SK-N-SH (cell line): Measurements from ENCODE around the gene NFKB1. TPM values are rescaled to one million over a fixed set of nuclear protein-coding genes. Genes with fewer than 3 reads are reported as not detected.

Experiments used
- CTCF ChIA-PET: fragments of 300-600, 350-600 bp; formaldehyde crosslinking; extraction: SDS; loops from one replicate; lab custom pipeline; 2021; lab: Yijun Ruan, JAX
- POLR2A ChIA-PET: fragments of 350-600 bp; sonication (Branson Sonifier 250); formaldehyde crosslinking; extraction: SDS; loops from one replicate; lab custom pipeline; 2020; ENCODE audit warnings: antibody characterized with exemption, inconsistent platforms; lab: Yijun Ruan, JAX
- DNase-seq: peaks from one replicate; pipeline ENCODE4 v3.0.0; 2012
- H2AFZ ChIP-seq: fragments of 200-600 bp; sonication (generic); 2 replicates; pipeline ENCODE4 v1.8.1; 2016; ENCODE audit warnings: antibody characterized with exemption, mild to moderate bottlenecking, low read depth
- H3F3A ChIP-seq: fragments of 200-600 bp; sonication (generic); replicated peaks from 2 replicates; pipeline ENCODE3; 2016; ENCODE audit warnings: antibody characterized with exemption, mild to moderate bottlenecking; ENCODE audit not compliant: insufficient read depth
- H3K27ac ChIP-seq, 2 experiments: fragments of 200-500 bp in 1 of 2; fragments of 200-600 bp in 1 of 2; sonication (Bioruptor generic) in 1 of 2; sonication (generic), shearing (Covaris generic) in 1 of 2; 2 replicates each; pipeline versions ENCODE4 v1.5.1 to v1.6.1; 2014 to 2016; ENCODE audit warnings: low read depth in 2 of 2, inconsistent platforms in 1 of 2, low read length in 1 of 2, mild to moderate bottlenecking in 1 of 2, mixed read lengths in 1 of 2
- H3K27me3 ChIP-seq: fragments of 200-600 bp; sonication (generic), shearing (Covaris generic); 2 replicates; pipeline ENCODE4 v1.6.1; 2016; ENCODE audit warnings: mixed run types; ENCODE audit not compliant: insufficient read depth
- H3K36me3 ChIP-seq, 2 experiments: fragments of 200-500 bp in 1 of 2; fragments of 200-600 bp in 1 of 2; sonication (Bioruptor generic) in 1 of 2; sonication (generic) in 1 of 2; replicated peaks in 1 of 2; 2 replicates each; pipeline versions ENCODE3 to v1.5.1; 2014 to 2016; ENCODE audit warnings: low read length in 1 of 2, mild to moderate bottlenecking in 1 of 2; ENCODE audit not compliant: insufficient read depth in 2 of 2, control insufficient read depth in 1 of 2
- H3K4me1 ChIP-seq, 2 experiments: fragments of 200-500 bp in 1 of 2; fragments of 200-600 bp in 1 of 2; sonication (Bioruptor generic) in 1 of 2; sonication (generic), shearing (Covaris generic) in 1 of 2; 2 replicates each; pipeline versions ENCODE4 v1.5.1 to v1.6.1; 2014 to 2016; ENCODE audit warnings: low read depth in 1 of 2, low read length in 1 of 2, mixed run types in 1 of 2; ENCODE audit not compliant: insufficient read depth in 2 of 2, control insufficient read depth in 1 of 2
- H3K4me2 ChIP-seq: fragments of 200-600 bp; sonication (generic), shearing (Covaris generic); 2 replicates; pipeline ENCODE4 v1.6.1; 2017; ENCODE audit warnings: mixed run types
- H3K4me3 ChIP-seq, 2 experiments: fragments of 200-500 bp in 1 of 2; fragments of 200-600 bp in 1 of 2; sonication (Bioruptor generic) in 1 of 2; sonication (generic), shearing (Covaris generic) in 1 of 2; 2 replicates each; pipeline versions ENCODE4 v1.5.1 to v1.8.1; 2014 to 2016; ENCODE audit warnings: low read depth in 2 of 2, inconsistent platforms in 1 of 2, low read length in 1 of 2, mild to moderate bottlenecking in 1 of 2, mixed read lengths in 1 of 2, moderate library complexity in 1 of 2
- H3K79me2 ChIP-seq: fragments of 200-600 bp; sonication (generic); 2 replicates; pipeline ENCODE4 v1.8.1; 2017; ENCODE audit warnings: mild to moderate bottlenecking; ENCODE audit not compliant: insufficient read depth
- H3K9ac ChIP-seq: fragments of 200-600 bp; sonication (generic); 2 replicates; pipeline ENCODE4 v1.6.1; 2017; ENCODE audit warnings: mixed run types
- H3K9me2 ChIP-seq: fragments of 200-600 bp; sonication (generic); 2 replicates; pipeline ENCODE4 v1.6.1; 2017; ENCODE audit warnings: mixed run types
- H3K9me3 ChIP-seq: fragments of 200-600 bp; sonication (generic); 2 replicates; pipeline ENCODE4 v1.6.1; 2017; ENCODE audit warnings: mixed run types, mild to moderate bottlenecking, moderate library complexity
- H4K20me1 ChIP-seq: fragments of 200-600 bp; sonication (generic); 2 replicates; pipeline ENCODE4 v1.6.1; 2017; ENCODE audit warnings: mild to moderate bottlenecking, mixed run types; ENCODE audit not compliant: insufficient read depth
- CHD2 ChIP-seq: fragments of 150-350 bp; IDR thresholded peaks from 2 replicates; pipeline ENCODE4 v1.6.1; 2018; ENCODE audit warnings: low read length; ENCODE audit not compliant: partially characterized antibody
- EP300 ChIP-seq, 2 experiments: IDR thresholded peaks; 2 replicates each; pipeline versions ENCODE4 v1.4.0 to v1.6.1; 2012; ENCODE audit warnings: borderline replicate concordance in 1 of 2, low read depth in 1 of 2, low read length in 1 of 2
- EZH2phosphoT487 ChIP-seq: fragments of 200-600 bp; sonication (generic); IDR thresholded peaks from 2 replicates; pipeline ENCODE4 v1.6.1; 2017; ENCODE audit warnings: low read depth, mixed run types, mild to moderate bottlenecking, antibody characterized with exemption, moderate library complexity, borderline replicate concordance
- FOXJ3 ChIP-seq: sonication (generic); formaldehyde crosslinking; IDR thresholded peaks from 2 replicates; pipeline ENCODE4 v1.5.1; 2020; ENCODE audit warnings: mild to moderate bottlenecking, missing genetic modification reagents
- NRF1 ChIP-seq: IDR thresholded peaks from 2 replicates; pipeline ENCODE4 v1.6.1; 2012; ENCODE audit warnings: low read depth, mild to moderate bottlenecking, low read length
- REST ChIP-seq: IDR thresholded peaks from 2 replicates; pipeline ENCODE4 v1.6.1; 2012; ENCODE audit warnings: mild to moderate bottlenecking, low read depth, low read length, moderate library complexity
- RXRA ChIP-seq: IDR thresholded peaks from 2 replicates; pipeline ENCODE4 v1.4.0; 2012; ENCODE audit warnings: low read depth, mild to moderate bottlenecking, borderline replicate concordance
- SIN3A ChIP-seq: IDR thresholded peaks from 2 replicates; pipeline ENCODE4 v1.6.1; 2012; ENCODE audit warnings: low read depth, mild to moderate bottlenecking, low read length, moderate library complexity, borderline replicate concordance
- TAF1 ChIP-seq: IDR thresholded peaks from 2 replicates; pipeline ENCODE4 v1.6.1; 2012; ENCODE audit warnings: low read depth, mild to moderate bottlenecking, low read length, moderate library complexity, borderline replicate concordance
- USF2 ChIP-seq: fragments of 150-350 bp; IDR thresholded peaks from 2 replicates; pipeline ENCODE4 v1.6.1; 2017; ENCODE audit warnings: antibody characterized with exemption, low read length, low read depth, borderline replicate concordance
- ZBTB33 ChIP-seq: IDR thresholded peaks from 2 replicates; pipeline ENCODE4 v1.4.0; 2012; ENCODE audit warnings: low read depth, borderline replicate concordance
- WGBS: methylation state at CpG from one replicate; pipeline ENCODE4 v1.1.6; 2017; ENCODE audit warnings: low lambda C conversion rate; 5-methylcytosine and 5-hydroxymethylcytosine counted together
- polyA plus RNA-seq, 3 experiments: library from polyadenylated mRNA; depleted of rRNA; stranded (reverse); fragments of >200 nt; gene quantifications; 2 replicates each; pipeline ENCODE4 v1.2.3, GENCODE V29; 2012

Gene NFKB1
- polyA plus RNA-seq, 1 of the 3 experiments (the other 2 are of a cell fraction) = 14.1 TPM

GRCh38 chr4:102506523-102506922 is 5.4 kb downstream of the NFKB1 start:
- 96% methylated on average over 1 of the region's 1 CpG for WGBS
- CTCF ChIA-PET = no interaction called here
- TF ChIP-seq FOXJ3 (CRISPR knock-in tag) (no peak), EZH2phosphoT487 (no peak), NRF1 (no peak), RXRA (no peak), USF2 (no peak), REST (no peak), EP300 (IDR thresholded peaks at IDR 0.05; ENCODE audit: borderline replicate concordance in 1 of 2, low read depth in 1 of 2, low read length in 1 of 2) (no peak), CHD2 (no peak), ZBTB33 (no peak), SIN3A (no peak), TAF1 (no peak)

More at GRCh38 chr4:102506523-102506922, 5.4 kb downstream of the NFKB1 start:
- Histone ChIP-seq H3K27me3 (no peaks in the 10 kb centered on the region), H4K20me1 (no peaks in the 10 kb centered on the region; the same call in 1 of the 2 replicates), H3K9me2 (no peaks in the 10 kb centered on the region), H3K4me3 (no peak overlapping the region), H3F3A (peaks cover 3% of the 10 kb centered on the region), H3K4me1 (peaks cover 0 to 5% of the 10 kb centered on the region in 2 experiments; a peak in 2 of 4 replicates), H3K9me3 (no peaks in the 10 kb centered on the region), H3K4me2 (no peak overlapping the region), H3K79me2 (peaks cover 96% of the 10 kb centered on the region), H2AFZ (no peak overlapping the region), H3K36me3 (no peaks in the 10 kb centered on the region), H3K27ac (no peak overlapping the region), H3K9ac (no peak overlapping the region)
- no peak for DNase-seq
- POLR2A ChIA-PET = no interaction called here
